GM21447 (cell line): Measurements from ENCODE around the gene TUBA1C.
"Not testable (repeated sequence)": the region's sequence is repeated elsewhere in the genome, so short reads cannot be mapped to it uniquely, and the experiment has no call there.

Experiments used
- ATAC-seq: cut with Tn5 transposase; IDR thresholded peaks from one replicate; pipeline ENCODE4 v1.9.1; 2021; ENCODE audit not compliant: unreplicated experiment

TUBA1C gene

DNA sequence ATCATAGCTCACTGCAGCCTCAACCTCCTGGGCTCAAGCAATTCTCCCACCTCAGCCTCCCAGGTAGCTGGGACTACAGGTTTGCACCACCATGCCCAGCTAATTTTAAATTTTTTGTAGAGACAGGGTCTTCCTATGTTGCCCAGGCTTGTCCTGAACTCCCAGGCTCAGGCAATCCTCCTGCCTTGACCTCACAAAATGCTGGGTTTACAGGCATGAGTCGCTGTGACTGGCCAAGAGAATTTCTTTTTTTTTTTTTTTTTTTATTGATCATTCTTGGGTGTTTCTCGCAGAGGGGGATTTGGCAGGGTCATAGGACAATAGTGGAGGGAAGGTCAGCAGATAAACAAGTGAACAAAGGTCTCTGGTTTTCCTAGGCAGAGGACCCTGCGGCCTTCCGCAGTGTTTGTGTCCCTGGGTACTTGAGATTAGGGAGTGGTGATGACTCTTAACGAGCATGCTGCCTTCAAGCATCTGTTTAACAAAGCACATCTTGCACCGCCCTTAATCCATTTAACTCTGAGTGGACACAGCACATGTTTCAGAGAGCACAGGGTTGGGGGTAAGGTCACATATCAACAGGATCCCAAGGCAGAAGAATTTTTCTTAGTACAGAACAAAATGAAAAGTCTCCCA is 18.0 kb downstream of the TUBA1C start:
- not testable (repeated sequence) for ATAC-seq

GRCh38 chr12:49283541-49284429 is 18.9 kb downstream of the TUBA1C start:
- no peak for ATAC-seq

DNA sequence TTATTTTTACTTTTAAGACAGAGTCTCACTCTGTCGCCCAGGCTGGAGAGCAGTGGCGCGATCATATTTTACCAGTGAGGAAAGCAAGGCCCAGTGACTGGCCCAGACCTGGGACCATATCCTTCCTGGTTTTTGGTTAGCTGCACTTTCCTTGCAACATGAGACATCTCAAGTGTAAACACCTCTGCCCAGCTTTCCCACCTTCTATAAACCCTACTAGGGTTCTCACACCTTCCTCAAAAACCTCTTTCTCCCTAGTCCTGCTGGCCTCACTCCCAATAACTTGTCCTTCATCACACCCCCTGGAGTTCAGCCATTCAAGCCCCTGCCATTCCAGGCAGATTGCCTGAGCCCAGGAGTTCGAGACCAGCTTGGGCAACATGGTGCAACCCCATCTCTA is 19.8 kb downstream of the TUBA1C start:
- ATAC-seq, result no peak

- no peak for ATAC-seq
Measured at GRCh38 chr12:49287876-49288275, 23.0 kb downstream of the TUBA1C start.

DNA sequence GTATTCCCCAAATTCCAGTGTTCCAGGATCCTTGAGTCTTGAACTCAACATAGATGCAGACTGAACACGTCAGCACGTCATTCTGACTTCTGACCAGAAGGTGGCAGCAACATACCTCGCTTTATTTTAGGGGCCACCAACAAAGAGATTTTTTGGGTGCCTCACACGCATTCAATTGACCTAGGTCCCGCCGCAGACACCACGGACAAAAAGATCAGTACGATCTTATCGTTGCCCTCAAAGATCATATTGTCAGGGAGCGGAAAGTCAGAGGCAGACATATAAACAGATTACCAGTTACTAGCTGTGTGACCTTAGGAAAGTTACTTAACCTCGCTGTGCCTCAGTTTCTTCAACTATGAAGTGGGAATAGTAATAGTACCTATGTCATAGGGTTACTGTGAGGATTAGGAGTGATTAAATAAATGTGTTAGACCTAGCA is 23.6 kb downstream of the TUBA1C start:
- no peak for ATAC-seq

- ATAC-seq, result no peak
Measured at GRCh38 chr12:49288922-49289555, 24.2 kb downstream of the TUBA1C start.

- ATAC-seq, result no peak
Measured at GRCh38 chr12:49292729-49293055, 27.8 kb downstream of the TUBA1C start.

DNA sequence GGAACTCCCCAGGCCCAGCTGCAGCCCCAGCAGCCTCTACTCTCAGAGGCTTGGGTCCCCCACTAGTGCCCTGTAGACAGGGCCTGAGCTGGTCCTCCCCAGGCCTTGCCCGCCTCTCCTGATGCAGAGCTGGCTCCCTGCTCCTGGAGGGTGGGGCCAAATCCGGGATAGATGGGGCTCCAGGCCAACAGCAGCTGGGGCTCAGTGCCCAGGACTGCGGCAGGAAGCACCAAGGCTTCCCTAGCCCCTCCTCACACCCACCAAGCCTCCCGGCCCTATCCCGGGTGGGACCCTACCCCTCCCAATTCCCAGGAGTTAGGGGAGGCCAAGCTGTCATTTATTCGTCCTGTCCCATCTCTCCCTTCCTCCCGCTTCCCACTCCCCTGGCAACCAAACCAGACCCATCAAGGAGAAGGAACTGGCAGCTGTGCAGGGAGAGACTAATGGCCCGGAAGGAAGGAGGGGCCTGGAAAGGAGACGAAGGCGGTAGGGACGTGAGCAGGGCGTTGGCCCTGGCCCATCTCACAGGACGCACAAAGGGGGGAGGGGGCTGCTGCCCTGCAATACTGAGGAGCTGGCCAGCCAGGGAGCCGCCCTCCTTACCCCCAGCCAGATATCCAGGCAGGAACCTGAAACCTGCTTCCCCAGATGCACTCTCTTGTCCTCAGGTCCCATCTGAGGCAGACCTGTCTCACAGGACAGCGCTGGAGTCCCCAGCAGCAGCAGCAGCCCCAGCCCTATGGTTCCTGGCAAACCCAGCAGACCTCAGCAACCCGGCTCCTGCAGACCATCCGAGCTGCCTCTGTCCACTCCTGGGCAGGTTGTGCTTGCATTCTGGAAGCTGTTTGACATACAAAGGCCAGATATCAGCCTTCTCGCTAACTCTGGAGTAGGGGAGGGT is 28.4 kb downstream of the TUBA1C start:
- no peak for ATAC-seq

- ATAC-seq, result no peak
Measured at GRCh38 chr12:49294086-49294803, 29.4 kb downstream of the TUBA1C start.

DNA sequence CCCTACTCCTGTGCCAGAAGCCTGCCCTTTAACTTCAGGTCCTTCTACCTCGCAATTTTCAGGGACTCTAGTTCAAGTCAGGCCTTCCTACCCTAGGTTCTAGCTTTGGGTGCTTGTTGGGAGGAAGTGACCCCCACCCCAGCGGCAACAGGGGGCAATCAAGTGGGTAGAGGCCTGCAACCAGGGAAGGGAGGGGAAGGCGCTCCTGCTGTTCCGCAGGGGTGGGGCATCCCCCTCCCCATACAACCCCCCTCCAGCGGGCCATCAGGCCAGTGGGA is 29.9 kb downstream of the TUBA1C start:
- no peak for ATAC-seq

DNA sequence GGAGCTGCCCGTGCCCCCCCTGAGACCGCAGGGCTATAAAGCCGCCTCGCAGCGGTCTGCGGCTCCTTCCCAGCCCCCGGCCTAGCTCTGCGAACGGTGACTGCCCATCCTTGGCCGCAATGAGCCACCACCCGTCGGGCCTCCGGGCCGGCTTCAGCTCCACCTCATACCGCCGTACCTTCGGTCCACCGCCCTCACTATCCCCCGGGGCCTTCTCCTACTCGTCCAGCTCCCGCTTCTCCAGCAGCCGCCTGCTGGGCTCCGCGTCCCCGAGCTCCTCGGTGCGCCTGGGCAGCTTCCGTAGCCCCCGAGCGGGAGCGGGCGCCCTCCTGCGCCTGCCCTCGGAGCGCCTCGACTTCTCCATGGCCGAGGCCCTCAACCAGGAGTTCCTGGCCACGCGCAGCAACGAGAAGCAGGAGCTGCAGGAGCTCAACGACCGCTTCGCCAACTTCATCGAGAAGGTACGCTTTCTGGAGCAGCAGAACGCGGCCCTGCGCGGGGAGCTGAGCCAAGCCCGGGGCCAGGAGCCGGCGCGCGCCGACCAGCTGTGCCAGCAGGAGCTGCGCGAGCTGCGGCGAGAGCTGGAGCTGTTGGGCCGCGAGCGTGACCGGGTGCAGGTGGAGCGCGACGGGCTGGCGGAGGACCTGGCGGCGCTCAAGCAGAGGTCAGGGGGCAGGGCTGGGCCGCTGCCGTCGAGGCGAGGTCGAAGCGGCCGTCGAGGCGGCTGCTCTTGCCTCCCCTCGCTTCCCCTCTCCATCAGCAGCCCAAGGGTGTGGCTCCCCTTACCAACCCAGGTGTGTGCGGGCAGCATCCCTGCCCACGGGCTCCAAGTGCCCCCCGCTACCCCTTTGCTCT is 30.4 kb downstream of the TUBA1C start, which contains the start of gene PRPH:
Gene PRPH (plus strand): TSS at position 66 of the 855 bp plus-strand sequence. CDS start 54 bp downstream, at position 120.
- no peak for ATAC-seq

GRCh38 chr12:49296034-49296835 is 31.4 kb downstream of the TUBA1C start:
- ATAC-seq, result no peak

DNA sequence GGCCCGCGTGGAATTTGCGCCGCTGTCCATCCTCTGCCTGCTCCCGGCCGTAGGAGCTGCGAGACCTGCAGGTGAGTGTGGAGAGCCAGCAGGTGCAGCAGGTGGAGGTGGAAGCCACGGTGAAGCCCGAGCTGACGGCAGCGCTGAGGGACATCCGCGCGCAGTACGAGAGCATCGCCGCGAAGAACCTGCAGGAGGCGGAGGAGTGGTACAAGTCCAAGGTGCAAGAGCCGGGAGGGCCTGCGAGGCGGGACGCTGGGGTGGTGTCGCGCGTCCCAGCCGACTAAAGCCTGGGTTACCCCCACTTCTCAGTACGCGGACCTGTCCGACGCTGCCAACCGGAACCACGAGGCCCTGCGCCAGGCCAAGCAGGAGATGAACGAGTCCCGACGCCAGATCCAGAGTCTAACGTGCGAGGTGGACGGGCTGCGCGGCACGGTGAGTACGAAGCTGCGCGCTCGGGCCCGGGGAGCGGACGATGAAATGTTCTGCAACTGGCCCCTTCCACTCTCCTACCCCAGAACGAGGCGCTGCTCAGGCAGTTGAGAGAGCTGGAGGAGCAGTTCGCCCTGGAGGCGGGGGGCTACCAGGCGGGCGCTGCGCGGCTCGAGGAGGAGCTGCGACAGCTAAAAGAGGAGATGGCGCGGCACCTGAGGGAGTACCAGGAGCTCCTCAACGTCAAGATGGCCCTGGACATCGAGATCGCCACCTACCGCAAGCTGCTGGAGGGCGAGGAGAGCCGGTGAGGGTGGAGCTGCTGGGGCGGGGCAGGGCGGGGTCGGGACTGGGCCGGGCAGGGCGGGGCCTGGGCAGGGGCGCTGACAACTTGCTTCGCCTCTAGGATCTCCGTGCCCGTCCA is 32.2 kb downstream of the TUBA1C start:
- ATAC-seq, result no peak

- no peak for ATAC-seq
Measured at GRCh38 chr12:49297695-49298060, 32.8 kb downstream of the TUBA1C start.

GRCh38 chr12:49298160-49298559 is 33.3 kb downstream of the TUBA1C start:
- no peak for ATAC-seq

GRCh38 chr12:49301760-49302159 is 36.9 kb downstream of the TUBA1C start:
- no peak for ATAC-seq

- no peak for ATAC-seq
Measured at GRCh38 chr12:49304161-49304560, 39.3 kb downstream of the TUBA1C start.
